ENCODE data around the gene IKBKG.
"Not testable (repeated sequence)": the region's sequence is repeated elsewhere in the genome, so short reads cannot be mapped to it uniquely, and the experiment has no call there.

GRCh38 chrX:154562295-154562694 lies 14.9 kb downstream of the IKBKG start:
- not testable (repeated sequence) for TF ChIP-seq CTCF, MAX (IDR thresholded peaks at IDR 0.05; ENCODE audit: low read depth, low read length)
